T-helper 9 cell (primary cell): ENCODE data around the gene SPG7.
"Not testable (repeated sequence)": the region's sequence is repeated elsewhere in the genome, so short reads cannot be mapped to it uniquely, and the experiment has no call there.

Source experiments
- DNase-seq: peaks from one replicate; pipeline ENCODE4 v3.0.0-alpha.2; 2020
- total RNA-seq, 2 donors: gene quantifications; one replicate each; lab custom pipeline; 2026; lab: John Stamatoyannopoulos, UW

SPG7 gene
- total RNA-seq, result 172 to 247 reads per million in 2 donors

- DNase-seq, result peak; percentile 85
These were observed at the start of gene SPG7 for GRCh38 chr16:89507834-89508590. Gene SPG7, plus strand, starts transcription at chr16:89508403. Its CDS starts 15 bp downstream, at chr16:89508418.

DNA sequence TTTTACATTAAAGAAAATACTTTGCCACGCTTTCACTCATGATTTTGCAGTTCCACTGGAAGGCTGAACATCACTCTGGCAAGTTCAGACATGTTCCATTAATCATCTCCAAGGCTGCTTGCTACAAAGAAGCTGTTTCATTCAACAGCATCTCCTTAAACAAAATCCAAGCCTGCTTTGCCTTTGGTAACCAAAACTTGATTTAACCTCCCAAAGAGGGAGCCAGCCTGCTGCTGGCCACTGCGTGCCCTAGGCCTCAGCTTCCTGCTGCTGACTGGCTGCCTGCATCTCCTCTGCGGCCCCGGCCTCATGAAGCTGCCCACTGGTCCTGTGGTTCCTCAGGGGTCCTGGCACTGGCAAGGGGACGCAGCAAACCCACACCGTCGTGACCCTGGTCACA lies 49.7 kb upstream of the SPG7 start:
- no peak for DNase-seq

- DNase-seq, result no peak
These were observed 49.2 kb upstream of the SPG7 start for GRCh38 chr16:89458967-89459366.

DNA sequence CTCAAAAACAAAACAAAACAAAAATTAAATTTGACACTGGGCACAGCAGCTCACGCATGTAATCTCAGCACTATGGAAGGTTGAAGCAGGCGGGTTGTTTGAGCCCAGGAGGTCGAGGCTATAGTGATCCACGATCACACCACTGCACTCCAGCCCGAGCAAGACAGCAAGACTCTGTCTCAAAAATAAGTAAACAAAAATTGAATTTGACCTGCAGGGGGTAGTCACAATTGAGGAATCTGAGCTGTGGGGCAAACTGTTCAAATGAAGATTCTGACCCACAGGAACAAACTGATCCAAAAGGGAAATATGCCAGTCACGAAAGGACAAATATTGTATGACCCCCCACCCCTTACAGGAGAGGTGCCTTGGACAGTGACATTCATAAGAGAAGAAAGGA lies 47.6 kb upstream of the SPG7 start:
- no peak for DNase-seq

GRCh38 chr16:89461890-89462289 lies 46.3 kb upstream of the SPG7 start:
- DNase-seq, result not testable (repeated sequence)

DNA sequence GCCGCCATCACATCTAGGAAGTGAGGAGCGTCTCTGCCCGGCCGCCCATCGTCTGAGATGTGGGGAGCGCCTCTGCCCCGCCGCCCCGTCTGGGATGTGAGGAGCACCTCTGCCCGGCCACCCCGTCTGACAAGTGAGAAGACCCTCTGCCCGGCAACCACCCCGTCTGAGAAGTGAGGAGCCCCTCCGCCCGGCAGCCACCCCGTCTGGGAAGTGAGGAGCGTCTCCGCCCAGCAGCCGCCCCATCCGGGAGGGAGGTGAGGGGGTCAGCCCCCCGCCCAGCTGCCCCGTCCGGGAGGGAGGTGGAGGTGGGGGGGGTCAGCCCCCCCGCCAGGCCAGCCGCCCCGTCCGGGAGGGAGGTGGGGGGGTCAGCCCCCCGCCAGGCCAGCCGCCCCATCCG lies 45.6 kb upstream of the SPG7 start:
- not testable (repeated sequence) for DNase-seq

- DNase-seq, result not testable (repeated sequence)
These were observed 44.9 kb upstream of the SPG7 start for GRCh38 chr16:89463312-89463711.

DNA sequence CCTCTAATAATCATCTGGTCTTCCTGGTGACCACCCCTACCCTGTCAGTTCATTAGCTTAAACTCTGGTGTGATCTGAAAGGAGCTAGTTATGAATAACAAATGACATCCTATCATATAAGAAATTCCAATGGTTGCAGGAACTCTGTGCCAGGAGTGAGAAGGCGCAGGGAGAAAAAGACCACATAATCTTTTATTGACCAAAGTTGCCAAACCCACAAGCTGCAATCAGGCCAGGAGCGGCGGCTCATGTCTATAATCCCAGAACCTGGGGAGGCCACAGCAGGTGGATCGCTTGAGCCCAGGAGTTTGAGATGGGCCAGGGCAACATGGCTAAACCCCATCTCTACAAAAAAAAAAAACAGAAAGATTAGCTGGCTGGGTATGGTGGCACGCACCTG lies 41.3 kb upstream of the SPG7 start:
- DNase-seq, result no peak

DNA sequence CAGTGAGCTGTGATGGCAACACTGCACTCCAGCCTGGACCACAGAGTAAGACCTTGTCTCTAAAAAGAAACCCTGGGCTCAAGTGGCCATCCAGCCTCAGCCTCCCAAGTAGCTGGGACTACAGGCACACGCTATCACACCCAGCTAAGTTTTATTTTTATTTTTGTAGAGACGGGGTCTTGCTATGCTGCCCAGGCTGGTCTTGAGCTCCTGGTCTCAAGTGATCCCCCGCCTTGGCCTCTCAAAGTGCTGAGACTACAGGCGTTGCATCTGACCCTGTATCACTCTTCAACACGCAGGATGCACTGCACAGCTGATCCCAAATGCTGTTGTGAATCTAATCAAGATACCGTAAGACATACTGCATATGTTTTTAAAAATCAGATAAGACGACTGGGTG lies 40.8 kb upstream of the SPG7 start:
- no peak for DNase-seq

DNA sequence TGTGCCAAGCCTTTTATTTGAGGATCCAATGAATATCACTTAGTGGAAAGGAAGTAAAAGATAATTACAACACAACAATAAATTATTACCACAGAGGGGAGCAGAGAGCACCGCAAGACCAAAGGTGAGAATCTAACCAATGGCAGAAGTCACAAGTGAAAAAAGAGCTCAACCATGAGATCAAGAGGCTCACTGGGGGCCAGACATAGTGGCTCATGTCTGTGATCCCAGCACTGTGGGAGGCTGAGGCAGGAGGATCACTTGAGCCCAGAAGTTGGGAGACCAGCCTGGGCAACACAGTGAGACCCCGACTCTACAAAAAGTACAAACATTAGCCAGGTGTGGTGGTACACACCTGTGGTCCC lies 35.5 kb upstream of the SPG7 start:
- DNase-seq, result no peak

GRCh38 chr16:89473136-89473712 lies 35.0 kb upstream of the SPG7 start:
- no peak for DNase-seq

GRCh38 chr16:89473791-89474414 lies 34.3 kb upstream of the SPG7 start:
- no peak for DNase-seq

GRCh38 chr16:89475144-89475543 lies 33.1 kb upstream of the SPG7 start:
- DNase-seq, result no peak

GRCh38 chr16:89476379-89476778 lies 31.8 kb upstream of the SPG7 start:
- no peak for DNase-seq

DNA sequence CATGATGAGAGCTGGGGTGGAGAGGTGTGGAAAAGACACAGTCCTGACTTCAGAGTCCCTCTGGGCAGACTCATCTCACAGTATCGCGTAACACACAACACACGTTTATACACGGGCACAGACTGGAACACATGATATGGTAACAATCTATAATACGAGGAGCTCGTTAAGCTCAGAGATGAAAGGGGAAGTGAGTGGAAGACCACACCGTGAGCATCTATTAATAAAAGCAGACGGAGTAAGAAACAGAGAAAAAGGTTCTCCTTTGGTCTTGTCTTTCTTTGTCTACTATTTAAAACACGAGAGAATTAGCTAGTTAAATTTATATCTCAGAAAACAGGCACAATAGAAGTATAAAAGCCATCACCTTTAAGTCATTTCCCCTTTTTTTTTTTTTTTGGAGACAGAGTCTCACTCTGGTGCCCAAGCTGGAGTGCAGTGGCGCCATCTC lies 31.4 kb upstream of the SPG7 start:
- DNase-seq, result no peak

- DNase-seq, result no peak
These were observed 29.5 kb upstream of the SPG7 start for GRCh38 chr16:89478576-89479221.

DNA sequence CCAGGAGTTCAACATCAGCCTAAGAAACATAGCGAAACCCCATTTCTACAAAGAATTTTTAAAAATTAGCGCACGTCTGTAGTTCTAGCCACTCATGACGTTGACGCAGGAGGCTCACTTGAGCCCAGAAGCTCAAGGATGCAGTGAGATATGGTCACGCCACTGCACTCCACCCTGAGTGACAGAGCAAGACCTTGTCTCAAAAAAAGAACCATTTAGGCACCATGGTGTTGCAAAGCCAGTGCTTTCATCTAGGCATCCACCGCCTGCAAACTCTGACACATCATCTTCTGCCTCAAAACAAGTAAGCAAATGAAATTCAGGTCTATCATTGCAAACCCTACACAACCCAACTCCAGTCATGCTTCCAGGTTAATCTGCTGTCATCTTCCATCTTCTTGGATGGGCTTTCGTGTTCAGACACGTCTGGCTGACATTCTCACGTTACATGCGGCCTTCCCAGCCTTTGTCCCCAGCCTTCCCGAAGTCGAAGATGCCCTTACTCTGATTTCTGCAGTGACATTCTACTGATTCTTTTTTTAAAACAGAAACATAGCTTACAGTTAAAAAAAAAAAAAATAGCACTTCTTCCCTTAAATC lies 26.7 kb upstream of the SPG7 start:
- no peak for DNase-seq

DNA sequence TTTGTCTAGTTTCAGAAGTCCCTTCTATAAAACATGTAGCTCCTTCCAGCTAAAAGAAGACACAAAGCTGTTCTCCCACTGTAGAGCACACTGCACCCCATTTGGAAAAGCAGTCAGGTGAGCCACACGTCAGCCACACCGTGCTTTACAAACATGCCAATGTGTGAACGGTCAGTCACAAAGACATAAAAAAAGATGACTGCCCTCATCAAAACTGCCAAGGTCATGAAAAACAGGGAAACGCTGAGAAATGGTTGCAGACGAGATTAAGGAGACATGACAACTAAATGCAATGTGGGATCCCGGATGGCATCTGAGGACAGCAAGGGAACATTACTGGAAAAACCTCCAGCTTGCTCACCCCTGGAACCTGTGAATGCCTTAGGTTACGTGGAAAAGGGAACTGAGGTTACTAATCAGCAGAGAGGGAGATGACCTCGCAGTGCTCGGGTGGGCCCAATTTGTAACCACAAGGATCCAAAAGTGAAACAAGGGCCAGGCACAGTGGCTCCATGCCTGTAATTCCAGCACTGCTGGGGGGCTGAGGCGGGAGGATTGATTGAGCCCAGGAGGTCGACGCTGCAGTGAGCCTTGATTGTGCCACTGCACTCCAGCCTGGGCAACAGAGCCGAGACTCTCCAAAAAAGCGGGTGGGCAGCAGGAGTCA lies 25.9 kb upstream of the SPG7 start:
- no peak for DNase-seq

DNA sequence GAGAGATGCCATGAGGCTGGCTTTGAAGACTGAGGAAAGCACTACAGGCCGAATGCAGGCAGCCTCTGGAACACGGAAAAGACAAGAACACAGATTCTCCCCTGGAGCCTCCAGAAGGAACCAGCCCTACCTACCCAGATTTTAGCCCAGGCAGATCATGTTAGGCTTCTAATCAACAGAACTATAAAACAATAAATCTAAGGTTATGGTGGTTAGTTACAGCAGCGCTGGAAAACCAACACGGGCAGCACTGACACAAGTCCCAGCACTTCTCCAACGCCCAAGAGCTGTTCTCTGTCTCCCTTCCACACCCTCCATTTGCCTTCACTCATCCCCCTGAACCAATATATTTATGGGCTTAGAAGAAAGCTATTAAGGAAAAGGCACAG lies 25.4 kb upstream of the SPG7 start:
- DNase-seq, result no peak

DNA sequence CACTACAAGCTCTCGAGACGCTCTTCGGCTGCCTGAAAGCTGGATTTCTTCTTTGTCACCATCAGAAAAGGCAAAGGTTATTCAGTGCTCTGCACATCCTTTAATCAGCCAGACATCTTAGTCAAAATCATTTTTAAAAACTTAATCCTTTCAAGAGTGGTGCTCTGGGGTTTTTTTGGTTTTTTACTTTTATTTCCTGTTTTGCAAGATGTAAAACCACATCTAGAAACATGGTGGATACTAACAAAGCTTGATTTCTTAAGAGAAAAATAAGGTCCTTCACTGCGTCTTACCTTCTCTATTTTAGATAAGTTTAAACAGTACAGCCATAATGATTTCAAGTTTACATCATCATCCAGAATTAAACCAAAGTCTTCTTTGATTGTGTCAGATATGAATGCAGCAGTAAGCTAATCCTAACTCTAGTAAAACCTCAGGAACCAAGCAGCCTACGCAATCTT lies 24.1 kb upstream of the SPG7 start:
- no peak for DNase-seq

DNA sequence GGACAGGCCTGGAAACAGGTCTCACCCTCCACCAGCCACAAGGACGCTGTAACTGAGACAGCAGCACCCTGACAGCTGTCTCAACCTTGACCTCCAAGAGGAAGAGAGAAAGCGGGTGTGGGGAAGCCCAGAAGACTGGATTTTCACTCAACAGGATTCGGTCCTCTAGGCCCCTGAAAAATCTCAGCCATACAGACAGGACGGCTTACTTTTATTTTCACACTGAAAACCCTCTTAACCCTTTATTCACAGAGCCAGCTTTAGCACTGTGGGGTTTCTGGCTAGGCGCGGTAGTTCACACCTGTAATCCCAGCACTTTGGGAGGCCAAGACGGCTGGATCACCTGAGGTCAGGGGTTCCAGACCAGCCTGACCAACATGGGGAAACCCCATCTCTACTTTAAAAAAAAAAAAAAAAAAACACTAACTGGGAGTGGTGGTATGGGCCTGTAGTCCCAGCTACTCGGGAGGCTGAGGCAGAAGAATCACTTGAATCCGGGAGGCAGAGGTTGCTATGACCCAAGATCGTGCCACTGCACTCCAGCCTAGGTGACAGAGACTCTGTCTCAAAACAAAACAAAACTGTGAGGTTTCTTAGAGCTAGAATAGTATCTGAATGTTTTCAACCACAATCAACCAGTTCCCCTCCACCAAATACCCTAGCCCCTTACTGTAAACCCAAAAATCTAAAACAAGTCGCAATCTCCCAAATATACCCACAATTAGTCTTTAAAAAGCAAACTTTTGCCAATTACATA lies 23.1 kb upstream of the SPG7 start:
- no peak for DNase-seq
